Measurements from ENCODE around the gene ZNF516.
"Not testable (repeated sequence)": the region's sequence is repeated elsewhere in the genome, so short reads cannot be mapped to it uniquely, and the experiment has no call there.

Gene ZNF516, protein sequence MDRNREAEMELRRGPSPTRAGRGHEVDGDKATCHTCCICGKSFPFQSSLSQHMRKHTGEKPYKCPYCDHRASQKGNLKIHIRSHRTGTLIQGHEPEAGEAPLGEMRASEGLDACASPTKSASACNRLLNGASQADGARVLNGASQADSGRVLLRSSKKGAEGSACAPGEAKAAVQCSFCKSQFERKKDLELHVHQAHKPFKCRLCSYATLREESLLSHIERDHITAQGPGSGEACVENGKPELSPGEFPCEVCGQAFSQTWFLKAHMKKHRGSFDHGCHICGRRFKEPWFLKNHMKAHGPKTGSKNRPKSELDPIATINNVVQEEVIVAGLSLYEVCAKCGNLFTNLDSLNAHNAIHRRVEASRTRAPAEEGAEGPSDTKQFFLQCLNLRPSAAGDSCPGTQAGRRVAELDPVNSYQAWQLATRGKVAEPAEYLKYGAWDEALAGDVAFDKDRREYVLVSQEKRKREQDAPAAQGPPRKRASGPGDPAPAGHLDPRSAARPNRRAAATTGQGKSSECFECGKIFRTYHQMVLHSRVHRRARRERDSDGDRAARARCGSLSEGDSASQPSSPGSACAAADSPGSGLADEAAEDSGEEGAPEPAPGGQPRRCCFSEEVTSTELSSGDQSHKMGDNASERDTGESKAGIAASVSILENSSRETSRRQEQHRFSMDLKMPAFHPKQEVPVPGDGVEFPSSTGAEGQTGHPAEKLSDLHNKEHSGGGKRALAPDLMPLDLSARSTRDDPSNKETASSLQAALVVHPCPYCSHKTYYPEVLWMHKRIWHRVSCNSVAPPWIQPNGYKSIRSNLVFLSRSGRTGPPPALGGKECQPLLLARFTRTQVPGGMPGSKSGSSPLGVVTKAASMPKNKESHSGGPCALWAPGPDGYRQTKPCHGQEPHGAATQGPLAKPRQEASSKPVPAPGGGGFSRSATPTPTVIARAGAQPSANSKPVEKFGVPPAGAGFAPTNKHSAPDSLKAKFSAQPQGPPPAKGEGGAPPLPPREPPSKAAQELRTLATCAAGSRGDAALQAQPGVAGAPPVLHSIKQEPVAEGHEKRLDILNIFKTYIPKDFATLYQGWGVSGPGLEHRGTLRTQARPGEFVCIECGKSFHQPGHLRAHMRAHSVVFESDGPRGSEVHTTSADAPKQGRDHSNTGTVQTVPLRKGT

DNA sequence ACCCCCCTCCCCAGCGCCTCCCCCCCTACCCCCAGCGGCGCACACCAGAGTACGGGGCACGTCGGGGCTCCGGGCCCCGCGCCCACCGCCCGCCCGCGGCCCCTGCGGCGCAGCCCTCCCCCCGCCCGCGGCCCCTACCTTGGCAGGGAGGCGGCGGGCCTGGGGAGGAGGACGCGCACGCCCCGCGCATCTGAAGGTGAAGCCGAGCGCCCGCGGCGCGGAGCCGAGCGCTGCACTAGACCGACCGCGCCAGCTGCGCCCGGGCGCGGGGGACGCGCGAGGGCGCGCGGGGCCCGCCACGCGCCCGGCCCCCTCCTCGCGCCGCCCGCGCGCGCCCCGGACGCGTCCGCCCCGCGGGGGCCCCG, at the start of gene ZNF516:
Gene ZNF516, minus strand, starts transcription at position 237 of the 365 bp plus-strand sequence. CDS start 52,188 bp downstream, outside the sequence.
- peak; percentile 22 for DNase-seq

DNA sequence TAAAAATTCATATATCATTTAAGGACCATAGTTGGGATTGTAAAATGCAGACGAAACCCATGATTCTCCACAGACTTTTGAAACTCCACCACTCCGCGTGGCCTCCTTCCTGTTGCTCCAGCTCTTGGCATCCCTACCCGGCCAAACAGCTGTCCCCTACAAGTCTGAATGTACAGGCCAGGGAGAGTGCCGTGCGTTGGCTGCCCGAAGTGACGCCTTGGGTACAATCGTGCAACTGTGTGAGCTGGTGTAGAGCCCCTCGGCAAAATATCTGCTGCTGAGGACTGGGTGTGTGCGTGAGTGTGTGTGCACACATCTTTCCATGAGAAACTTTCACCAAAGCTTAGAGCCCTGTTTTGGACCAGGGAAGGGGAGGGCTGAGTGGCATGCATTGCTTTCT, 43.8 kb upstream of the ZNF516 start:
- DNase-seq: no peak

DNA sequence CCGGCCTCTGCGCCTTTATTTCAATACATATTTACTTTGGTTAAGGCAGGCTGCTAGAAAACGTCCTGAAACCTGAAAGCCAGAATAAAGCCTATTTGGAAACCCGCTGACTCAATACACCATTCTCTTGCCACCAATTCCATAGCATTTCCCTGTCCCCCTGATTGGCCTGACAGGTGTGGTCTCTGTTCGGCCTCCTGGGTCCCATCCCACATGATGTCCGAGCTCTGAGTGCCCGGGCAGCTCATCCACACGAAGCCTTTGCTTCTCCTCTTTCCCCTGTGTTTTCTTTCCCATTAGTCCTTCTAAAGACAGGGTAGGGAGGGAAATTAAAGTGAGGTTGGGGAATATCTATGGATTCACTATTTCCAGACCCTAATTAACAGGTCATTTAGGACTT, 42.6 kb upstream of the ZNF516 start:
- no peak for DNase-seq

DNA sequence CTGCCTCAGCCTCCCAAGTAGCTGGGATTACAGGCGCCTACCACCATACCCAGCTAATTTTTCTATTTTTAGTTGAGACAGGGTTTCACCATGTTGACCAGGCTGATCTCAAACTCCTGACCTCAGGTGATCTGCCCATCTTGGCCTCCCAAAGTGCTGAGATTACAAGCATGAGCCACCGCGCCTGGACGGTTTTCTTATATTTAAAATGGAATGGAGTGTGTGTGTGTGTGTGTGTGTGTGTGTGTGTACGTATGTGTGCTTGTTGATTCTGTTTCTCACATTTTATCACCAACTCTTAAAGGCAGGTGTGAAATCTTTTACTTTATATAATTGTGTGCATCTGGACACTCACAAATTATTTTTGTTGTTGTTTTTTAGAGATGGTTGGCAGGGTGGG, 41.6 kb upstream of the ZNF516 start:
- not testable (repeated sequence) for DNase-seq

DNA sequence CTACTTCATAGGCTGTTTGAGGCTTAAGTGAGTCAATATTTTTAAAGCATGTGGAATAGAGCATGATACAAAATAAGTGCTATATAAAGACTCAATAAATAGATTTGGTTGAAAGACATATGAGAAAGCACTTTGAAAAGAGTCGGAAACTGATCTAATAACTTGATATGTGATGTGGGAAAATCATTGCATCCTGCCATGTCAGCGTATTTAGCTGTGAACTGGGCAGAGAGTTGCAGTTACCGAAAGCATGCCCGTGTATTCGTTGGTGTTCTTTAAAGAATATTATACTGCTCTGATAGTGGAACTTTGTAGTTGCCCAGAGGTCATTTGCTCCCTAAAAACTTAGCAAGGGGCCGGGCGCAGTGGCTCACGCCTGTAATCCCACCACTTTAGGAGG, 37.8 kb upstream of the ZNF516 start:
- no peak for DNase-seq

DNA sequence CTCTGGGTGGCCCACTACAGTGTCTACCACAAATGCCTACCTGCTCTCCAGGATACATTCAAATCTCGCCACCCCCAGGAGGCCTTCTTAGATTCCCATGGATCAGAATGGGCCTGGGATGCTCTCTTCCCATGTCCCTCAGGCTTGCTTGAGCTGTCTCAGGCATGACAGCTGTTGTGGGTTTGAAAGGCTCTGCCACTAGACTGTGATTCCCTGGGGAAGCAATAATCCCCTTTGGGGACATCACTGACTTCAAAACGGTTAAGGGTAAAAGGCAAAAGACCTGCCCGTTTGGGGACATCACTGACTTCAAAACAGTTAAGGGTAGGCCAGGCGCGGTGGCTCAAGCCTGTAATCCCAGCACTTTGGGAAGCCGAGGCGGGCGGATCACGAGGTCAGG, 35.8 kb upstream of the ZNF516 start:
- no peak for DNase-seq

DNA sequence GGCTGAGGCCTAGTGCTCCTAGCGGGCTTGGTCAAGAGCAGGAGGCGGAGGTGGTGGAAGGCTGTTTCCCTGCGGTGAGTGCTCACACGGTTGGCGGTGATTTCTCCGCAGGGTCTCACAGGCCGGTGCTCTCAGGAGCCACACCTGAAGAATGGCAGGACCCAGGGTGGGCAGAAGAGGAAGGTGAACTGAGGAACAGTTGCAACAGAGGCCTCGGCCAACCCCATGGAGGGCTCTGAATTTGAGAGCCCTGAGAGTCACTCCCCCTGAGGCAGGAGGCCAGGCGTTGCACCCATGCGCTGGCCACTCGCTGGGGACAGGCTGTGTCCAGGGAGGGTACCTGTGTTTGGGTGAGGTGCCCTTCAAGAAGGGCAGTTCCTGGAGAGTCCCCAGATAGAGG, 35.3 kb upstream of the ZNF516 start:
- DNase-seq: no peak

DNA sequence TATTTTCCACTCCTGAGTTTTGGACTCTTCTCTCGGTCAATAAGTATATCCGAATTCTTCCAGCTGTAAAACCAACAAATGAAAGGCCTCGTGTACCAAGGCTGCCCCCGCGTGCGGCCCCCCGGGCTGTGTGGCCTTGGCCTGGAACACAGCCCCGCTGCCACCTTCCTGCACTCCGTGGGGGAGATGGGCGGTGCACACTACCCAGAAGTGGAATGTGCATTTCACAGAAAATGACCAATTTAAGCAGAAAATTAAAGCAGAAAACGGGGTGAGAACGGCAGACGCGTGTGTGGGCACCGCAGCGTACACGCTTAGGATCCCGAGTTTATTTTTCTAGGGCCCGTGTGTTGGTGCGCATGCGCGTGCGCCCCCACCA, 34.4 kb upstream of the ZNF516 start:
- no peak for DNase-seq

DNA sequence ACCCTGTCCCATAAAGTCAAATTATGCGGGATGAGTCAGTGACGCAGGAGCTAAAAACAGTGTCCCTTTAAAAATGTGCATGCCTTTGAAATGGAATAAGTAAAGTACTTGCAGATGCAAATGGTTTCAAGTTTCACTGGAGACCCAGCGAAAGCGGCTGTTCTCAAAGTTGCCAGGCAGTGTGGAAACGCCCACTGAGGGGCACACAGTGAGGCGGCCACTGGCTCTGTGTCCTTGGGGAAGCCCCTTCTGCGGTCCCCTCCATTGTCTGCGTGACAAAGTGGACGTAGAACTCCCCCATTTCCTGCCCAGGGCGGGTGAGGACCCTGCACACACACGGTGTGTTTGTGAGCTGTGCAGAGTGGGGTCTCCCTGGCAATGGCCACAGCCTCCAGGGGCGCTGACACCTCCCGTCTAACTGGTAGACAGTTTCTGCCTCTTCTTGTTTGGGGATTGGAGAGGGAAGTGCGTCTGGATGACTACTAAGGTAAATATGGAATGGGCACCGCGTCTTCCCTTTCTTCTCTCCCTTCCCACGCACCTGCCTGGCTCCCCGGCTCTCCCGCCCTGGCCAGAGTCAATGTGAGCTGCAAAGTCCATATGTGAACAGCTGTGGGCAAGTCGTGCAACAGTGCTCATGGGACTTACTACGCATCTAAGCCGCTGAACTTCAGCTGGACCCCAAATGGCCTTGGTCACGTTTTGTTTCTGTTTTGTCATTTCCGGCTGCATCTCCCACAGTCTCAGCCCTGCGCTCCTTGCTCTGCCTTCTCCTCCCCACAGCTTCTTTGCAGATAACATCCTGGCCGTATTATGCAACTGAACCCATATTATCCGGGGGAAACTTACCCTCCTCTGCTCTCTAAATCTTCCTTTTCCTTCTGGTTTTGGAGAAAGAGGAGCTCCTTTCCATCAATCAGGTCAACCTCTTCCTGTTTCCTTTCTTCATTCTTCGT, 33.7 kb upstream of the ZNF516 start:
- DNase-seq: no peak

DNA sequence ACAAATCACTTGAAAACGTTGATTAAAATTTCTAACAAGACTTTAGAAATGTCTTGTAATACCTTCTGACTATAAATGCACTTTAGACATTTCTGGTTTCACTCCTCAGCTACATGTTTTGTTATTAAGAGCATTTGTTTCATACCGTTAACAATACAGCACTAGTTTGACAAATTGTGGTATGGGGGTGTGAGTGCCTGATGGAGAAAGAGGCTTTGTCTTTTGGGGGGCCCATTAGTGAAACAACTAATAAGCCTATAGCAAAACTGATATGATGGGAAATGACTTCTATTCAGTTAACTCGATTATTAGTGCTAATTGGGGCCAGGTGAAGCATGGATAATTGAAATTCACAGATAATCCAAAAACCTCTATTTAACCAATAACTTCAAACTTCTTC, 30.9 kb upstream of the ZNF516 start:
- DNase-seq: no peak

DNA sequence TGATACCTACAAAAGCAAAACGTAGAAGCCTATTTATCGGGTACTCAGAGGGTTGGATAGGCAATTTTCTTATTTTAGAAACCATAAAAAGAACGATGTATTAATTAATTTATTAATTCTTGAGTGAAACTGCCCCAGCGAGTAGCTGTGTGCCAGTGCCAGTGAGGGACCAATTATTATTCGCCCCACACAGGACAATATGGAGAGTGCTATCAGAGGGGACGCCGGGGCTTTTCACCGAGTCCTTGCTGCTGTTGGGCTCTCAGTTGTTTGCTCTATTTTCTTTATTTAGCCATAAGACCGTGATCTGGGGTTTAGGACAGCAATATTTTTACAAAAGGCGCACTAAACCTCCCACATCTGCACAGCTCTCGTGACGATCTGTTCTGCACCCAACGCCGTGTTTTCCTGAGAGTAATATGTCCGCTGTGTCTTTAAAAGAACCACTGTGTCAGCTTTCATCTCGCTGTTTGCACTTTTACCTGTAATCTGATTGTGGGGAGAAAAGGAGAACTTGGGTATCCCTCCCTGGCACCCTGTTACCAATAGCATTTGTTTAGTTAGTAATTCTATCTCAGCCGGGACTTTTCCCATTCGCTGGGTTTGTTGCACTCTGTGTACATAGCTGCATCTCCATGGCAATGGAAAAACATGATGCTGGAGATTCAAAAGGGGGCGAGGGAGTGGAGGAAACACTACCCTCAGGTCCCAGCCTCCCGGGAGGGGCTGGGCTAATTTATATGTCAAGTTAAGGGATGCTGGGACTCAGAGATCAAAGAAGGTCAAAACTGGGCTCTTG, 30.1 kb upstream of the ZNF516 start:
- DNase-seq: no peak

DNA sequence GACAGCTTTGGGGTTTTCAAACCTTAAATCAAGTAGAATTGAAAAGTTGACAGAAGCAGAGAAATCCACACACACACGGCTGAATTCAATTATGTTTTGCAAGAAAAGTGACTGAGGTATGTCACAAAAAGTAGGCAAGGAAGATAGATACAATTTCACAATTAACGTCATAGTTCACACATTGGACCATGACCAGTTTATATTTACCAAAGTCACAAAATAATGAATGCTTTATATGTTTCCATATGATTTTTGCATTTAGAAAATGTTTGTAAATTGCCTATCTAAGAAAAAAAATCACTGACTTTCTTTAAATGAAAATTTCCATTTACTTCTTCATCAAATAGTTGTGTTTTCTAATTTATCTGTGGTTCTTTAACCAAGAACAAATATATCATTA, 29.4 kb upstream of the ZNF516 start:
- no peak for DNase-seq

DNA sequence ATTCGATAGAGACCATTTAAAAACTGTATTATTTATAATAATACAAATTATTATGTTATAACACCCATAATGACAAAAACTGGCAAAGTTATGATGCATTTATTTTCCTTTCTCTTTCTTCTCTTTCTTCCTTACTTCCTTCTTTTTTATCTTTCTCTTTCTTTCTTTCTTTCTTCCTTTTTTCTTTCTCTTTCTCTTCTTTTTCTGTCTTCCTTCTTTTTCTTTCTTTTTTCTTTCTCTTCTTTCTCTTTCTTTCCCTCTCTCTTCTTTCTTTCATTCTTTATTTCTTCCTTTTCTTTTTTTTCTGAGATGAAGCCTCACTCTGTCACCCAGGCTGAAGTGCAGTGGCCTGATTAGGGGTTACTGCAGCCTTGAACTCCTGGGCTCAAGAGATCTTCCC, 27.5 kb upstream of the ZNF516 start:
- no peak for DNase-seq

DNA sequence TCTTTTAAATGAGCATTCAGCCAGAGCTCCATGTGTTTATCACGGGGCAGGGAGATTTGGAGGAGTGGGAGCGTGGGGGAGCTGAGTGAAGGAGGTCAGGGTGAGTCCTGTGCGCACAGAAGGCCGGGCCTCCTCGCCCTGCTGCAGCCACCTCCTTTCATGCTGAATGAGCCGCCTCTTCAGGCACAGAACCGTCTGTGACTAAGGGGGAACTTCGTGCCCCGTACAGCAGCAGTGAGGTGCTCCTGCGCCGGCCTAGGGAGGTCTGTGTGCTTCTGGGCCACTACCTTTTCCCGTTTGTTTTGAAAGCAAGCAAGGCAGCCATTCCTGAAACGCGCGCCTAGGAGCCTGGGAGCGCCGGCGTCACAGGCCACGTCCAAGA, 27.1 kb upstream of the ZNF516 start:
- DNase-seq: no peak

DNA sequence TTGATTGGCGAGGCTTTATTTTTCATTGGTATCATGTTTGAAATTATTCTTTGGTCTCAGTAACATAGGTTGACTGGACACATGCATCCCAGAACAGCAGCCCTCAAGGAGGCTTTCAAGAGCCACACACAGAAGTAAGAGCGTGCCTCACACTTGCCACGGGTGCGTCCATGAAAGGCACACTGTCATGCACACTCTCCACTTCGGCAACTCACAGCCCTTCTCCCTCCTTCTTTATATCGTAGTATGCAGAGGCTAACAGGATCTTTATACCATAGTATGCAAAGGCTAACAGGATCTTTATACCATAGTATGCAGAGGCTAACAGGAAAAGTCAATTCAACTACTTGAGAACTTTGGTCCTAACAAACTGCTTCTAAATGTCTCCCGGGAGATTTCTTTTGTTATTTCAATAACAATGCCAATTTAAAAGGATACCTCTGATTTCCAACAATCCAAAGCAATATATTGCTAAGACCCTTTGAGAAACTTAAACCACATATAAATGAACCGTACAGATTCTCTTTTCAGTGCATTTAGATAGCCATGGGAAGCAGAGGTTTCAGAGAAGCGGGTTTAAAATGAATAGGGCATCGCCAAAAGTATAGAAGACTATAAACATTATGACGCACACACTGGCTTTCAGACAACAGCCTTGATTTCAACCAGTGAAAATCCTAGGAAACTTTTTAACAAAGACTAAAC, 26.5 kb upstream of the ZNF516 start:
- no peak for DNase-seq

DNA sequence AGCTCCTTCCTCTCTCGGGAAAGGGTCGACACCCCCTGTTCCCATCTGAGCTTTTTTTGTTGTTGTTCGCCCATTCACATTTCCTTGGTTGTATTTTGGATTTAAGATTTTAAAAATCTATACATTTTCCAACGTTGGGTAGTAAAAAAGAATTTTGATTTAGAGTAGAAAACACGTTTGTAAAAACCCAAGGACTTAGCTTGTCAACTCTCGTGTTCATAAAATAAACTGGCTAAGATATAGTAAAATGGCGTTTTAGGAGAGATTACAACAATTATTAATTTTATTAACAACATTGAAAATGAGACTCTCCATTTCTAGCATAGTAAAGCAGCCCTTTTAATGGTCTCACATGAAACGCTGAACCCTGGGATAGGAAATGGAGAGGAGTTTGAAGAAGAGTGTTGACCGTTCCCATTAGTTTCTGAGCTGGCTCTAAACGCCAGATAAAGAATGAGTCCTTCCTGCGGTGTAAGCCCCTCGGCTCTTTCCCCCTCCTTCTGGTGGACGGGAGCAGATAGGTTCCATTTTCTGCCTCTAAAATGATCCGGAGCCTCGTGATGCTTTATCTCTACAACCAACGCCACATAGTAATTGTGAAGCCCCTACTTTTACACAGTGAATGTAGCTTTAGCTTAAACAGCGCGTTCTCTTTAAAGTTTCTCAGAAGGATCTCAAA, 24.0 kb upstream of the ZNF516 start:
- DNase-seq: no peak

DNA sequence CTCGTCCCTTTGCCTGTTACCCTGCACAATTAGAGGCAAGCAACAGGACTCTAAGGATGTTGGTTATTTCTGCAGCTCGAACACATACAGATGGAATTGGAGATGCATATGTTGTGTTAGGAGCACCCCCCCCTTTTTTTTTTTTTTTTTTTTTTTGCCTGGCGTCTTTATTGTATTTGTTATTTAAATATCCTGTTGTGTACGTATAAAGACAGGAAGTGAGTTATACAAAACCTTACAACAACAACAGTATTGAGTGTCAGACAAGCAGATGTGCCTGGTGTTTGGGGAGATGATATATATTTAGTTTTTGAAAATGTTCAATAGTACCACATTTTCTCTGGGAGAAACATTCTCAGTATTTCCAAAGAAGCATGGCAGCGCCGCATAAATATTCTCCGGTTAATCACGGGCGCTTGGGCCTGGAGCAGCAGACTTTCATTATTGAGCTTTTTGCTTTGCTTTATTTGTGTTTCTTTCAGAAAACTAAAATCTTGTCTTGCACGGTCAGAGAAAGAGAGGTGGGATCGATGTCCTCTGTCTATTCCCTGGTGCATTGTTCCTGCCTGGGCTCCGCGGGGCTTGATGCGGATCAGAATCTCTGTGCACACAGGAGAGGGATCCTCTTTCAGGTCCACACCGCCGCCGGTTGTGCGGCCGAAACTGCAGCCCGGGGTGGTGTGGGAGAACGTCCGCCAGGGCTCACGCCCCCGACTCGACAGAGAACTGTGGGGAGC, 23.2 kb upstream of the ZNF516 start:
- DNase-seq: no peak

DNA sequence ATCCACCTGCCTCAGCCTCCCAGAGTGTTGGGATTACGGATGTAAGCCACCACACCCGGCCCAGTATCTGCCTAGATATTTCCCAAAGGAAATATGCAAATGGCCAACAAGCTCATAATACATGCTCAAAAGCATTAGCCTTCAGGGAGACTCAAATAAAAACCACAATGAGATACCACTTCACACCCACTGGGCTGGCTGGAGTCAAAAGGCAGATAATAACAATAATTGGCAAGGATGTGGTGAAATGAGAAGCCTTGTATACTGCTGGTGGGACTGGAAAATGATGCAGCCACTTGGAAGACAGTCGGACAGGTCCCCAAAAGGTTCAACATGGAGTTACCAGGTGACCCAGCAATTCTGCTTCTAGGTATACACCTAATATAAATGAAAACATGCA, 20.5 kb upstream of the ZNF516 start:
- no peak for DNase-seq

DNA sequence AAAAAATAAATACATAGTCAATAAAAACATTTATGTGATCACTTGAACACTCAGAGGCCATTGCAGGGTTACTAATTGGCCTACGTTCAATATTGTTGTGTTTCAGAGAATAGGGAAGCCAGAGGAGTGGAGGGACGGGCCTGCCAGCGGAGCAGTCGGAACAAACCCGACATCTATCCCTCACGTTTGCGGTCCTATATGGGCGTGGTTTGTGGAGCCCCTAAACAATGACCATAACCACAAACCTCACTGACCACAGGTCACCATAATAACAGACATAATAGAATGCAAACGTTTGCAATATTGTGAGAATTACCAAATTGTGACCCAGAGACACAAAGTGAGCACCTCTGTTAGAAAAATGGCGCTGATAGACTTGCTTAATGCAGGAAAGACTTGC, 19.5 kb upstream of the ZNF516 start:
- DNase-seq: no peak
